Prostate gland (tissue), 2 donors: ENCODE measurements around the gene ACTR3. TPM values are rescaled to one million over a fixed set of nuclear protein-coding genes. Genes with fewer than 3 reads are reported as not detected.

Source experiments
- DNase-seq: peaks from one replicate; pipeline ENCODE4 v3.0.0-alpha.2; 2019; ENCODE audit warnings: low spot score
- H3K27ac ChIP-seq, 2 donors: fragments of 200-600 bp; sonication (generic); 2 replicates each; pipeline ENCODE4 v1.5.1; 2017 to 2019
- H3K27me3 ChIP-seq: fragments of 200-600 bp; sonication (generic); replicated peaks from 2 replicates; pipeline ENCODE4 v1.5.1; 2019; ENCODE audit not compliant: insufficient read depth
- H3K36me3 ChIP-seq, 2 donors: fragments of 200-600 bp; sonication (generic); 1 replicate in 1 of 2; 2 replicates in 1 of 2; pipeline versions ENCODE4 v1.5.1 to v1.8.1; 2017 to 2019
- H3K4me1 ChIP-seq: fragments of 200-600 bp; sonication (generic); replicated peaks from 2 replicates; pipeline ENCODE4 v1.5.1; 2019
- H3K4me3 ChIP-seq, 2 donors: fragments of 200-600 bp; sonication (generic); 2 replicates each; pipeline ENCODE4 v1.5.1; 2017 to 2019
- H3K9me3 ChIP-seq: fragments of 200-600 bp; sonication (generic); 2 replicates; pipeline ENCODE4 v1.5.1; 2017
- CTCF ChIP-seq, 4 experiments: fragments of 200-600 bp in 2 of 4; fragments of 450-650 bp in 2 of 4; sonication (generic) in 2 of 4; IDR thresholded peaks; 1 replicate in 3 of 4; 2 replicates in 1 of 4; pipeline ENCODE4 v1.5.1; 2016 to 2019; ENCODE audit warnings: antibody characterized with exemption in 4 of 4, mild to moderate bottlenecking in 2 of 4, moderate library complexity in 2 of 4
- POLR2A ChIP-seq: fragments of 450-650 bp; IDR thresholded peaks from one replicate; pipeline ENCODE4 v1.6.1; 2016; ENCODE audit warnings: antibody characterized with exemption, mild to moderate bottlenecking
- POLR2AphosphoS5 ChIP-seq: sonication (generic); formaldehyde crosslinking; IDR thresholded peaks from one replicate; pipeline ENCODE4 v1.6.1; 2017; ENCODE audit warnings: antibody characterized with exemption
- WGBS: methylation state at CpG from one replicate; pipeline ENCODE4 v1.1.5; 2018; 5-methylcytosine and 5-hydroxymethylcytosine counted together
- intact Hi-C: fragments of 100-400 bp; cut with DNase I; formaldehyde crosslinking; loops from one replicate; pipeline ENCODE4 v1.14.2; 2022
- total RNA-seq, 2 donors: library from RNA; depleted of rRNA; stranded (reverse); fragments of >200 nt; gene quantifications; one replicate each; pipeline ENCODE4 v1.1.0, GENCODE V29; 2016

The ACTR3 gene
- total RNA-seq, 2 donors from 2014 or later, result 65.9 to 93.7 TPM

- WGBS, result 89% methylated on average over 1 of the region's 1 CpG
- no peak overlapping the region for H3K4me3 ChIP-seq
- intact Hi-C loops, result no loop called here
- no peaks in the 10 kb centered on the region for H3K36me3 ChIP-seq
- no peak for DNase-seq
- no peaks in the 10 kb centered on the region for H3K4me1 ChIP-seq
- no peaks in the 10 kb centered on the region for H3K9me3 ChIP-seq
- H3K27me3 ChIP-seq, result no peaks in the 10 kb centered on the region
- no peak overlapping the region for H3K27ac ChIP-seq
- no peak for TF ChIP-seq POLR2AphosphoS5
- no peak for TF ChIP-seq CTCF (IDR thresholded peaks at IDR 0.05)
- no peak for TF ChIP-seq POLR2A
These were observed 16.0 kb downstream of the ACTR3 start for GRCh38 chr2:113905886-113906285.

GRCh38 chr2:113906647-113907046, 16.8 kb downstream of the ACTR3 start:
- WGBS, result 95% methylated on average over 1 of the region's 1 CpG
- Histone ChIP-seq H3K27ac (no peak overlapping the region), H3K9me3 (no peaks in the 10 kb centered on the region), H3K36me3 (no peaks in the 10 kb centered on the region), H3K4me3 (no peak overlapping the region), H3K4me1 (no peaks in the 10 kb centered on the region), H3K27me3 (no peaks in the 10 kb centered on the region)
- intact Hi-C loops, result no loop called here
- no peak for DNase-seq
- TF ChIP-seq CTCF (IDR thresholded peaks at IDR 0.05), result no peak
- no peak for TF ChIP-seq POLR2AphosphoS5
- no peak for TF ChIP-seq POLR2A

GRCh38 chr2:113907297-113907696, 17.4 kb downstream of the ACTR3 start:
- Histone ChIP-seq H3K27ac (no peak overlapping the region), H3K4me1 (no peaks in the 10 kb centered on the region), H3K4me3 (no peak overlapping the region), H3K27me3 (no peaks in the 10 kb centered on the region), H3K9me3 (no peaks in the 10 kb centered on the region), H3K36me3 (no peaks in the 10 kb centered on the region)
- TF ChIP-seq CTCF (IDR thresholded peaks at IDR 0.05) (no peak), POLR2A (no peak), POLR2AphosphoS5 (no peak)
- WGBS, result 87% methylated on average over 2 of the region's 2 CpGs
- DNase-seq, result no peak
- intact Hi-C loops, result no loop called here

- 96% methylated on average over 5 of the region's 5 CpGs for WGBS
- no peaks in the 10 kb centered on the region for H3K27me3 ChIP-seq
- H3K36me3 ChIP-seq, result no peaks in the 10 kb centered on the region
- no peak for TF ChIP-seq CTCF (IDR thresholded peaks at IDR 0.05)
- TF ChIP-seq POLR2A, result no peak
- TF ChIP-seq POLR2AphosphoS5, result no peak
- no peak overlapping the region for H3K27ac ChIP-seq
- no peaks in the 10 kb centered on the region for H3K9me3 ChIP-seq
- H3K4me1 ChIP-seq, result no peaks in the 10 kb centered on the region
- no peak for DNase-seq
- intact Hi-C loops, result no loop called here
- no peak overlapping the region for H3K4me3 ChIP-seq
These were observed 20.3 kb downstream of the ACTR3 start for GRCh38 chr2:113910110-113910717.

- Histone ChIP-seq H3K36me3 (no peaks in the 10 kb centered on the region), H3K4me3 (no peak overlapping the region), H3K27me3 (no peaks in the 10 kb centered on the region), H3K27ac (no peak overlapping the region), H3K4me1 (no peaks in the 10 kb centered on the region), H3K9me3 (no peaks in the 10 kb centered on the region)
- DNase-seq, result no peak
- no peak for TF ChIP-seq POLR2A
- TF ChIP-seq CTCF (IDR thresholded peaks at IDR 0.05), result no peak
- TF ChIP-seq POLR2AphosphoS5, result no peak
- intact Hi-C loops, result no loop called here
- 81% methylated on average over 6 of the region's 6 CpGs for WGBS
These were observed 21.2 kb downstream of the ACTR3 start for GRCh38 chr2:113910967-113911678.
